Body of pancreas (tissue), 4 donors: ENCODE data around the gene ARPP21.

Source experiments
- POLR2A ChIP-seq, 3 donors: fragments of 450-650 bp; IDR thresholded peaks; one replicate each; pipeline ENCODE4 v1.6.1; 2016; ENCODE audit warnings: antibody characterized with exemption in 3 of 3, mild to moderate bottlenecking in 2 of 3
- TF ChIP-seq, protein P1 (sequence below), 7 experiments: fragments of 450-650 bp in 4 of 7; fragments of 200-600 bp in 3 of 7; sonication (generic) in 3 of 7; IDR thresholded peaks; one replicate each; pipeline ENCODE4 v1.5.1; 2016 to 2019; ENCODE audit warnings: antibody characterized with exemption in 7 of 7

DNA sequence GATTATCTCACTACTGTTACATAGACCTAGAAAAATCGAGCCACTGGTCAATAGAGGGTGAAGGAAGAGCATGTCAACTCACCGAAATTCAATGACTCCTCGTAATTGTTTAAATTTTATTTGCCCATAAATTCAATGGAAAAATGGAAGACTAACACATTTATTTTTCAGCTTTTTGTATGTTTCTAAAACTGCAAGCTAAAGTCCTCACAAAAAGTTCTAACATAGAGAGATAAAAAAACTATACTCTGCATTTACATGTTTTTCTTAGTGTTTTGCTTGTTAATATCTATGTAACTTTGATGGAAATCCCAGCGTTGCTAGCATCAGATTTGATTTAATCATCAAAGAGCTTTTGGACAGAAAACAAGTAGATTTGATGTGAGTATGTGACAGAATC is 6.8 kb downstream of the ARPP21 start:
- TF ChIP-seq, protein P1, sequence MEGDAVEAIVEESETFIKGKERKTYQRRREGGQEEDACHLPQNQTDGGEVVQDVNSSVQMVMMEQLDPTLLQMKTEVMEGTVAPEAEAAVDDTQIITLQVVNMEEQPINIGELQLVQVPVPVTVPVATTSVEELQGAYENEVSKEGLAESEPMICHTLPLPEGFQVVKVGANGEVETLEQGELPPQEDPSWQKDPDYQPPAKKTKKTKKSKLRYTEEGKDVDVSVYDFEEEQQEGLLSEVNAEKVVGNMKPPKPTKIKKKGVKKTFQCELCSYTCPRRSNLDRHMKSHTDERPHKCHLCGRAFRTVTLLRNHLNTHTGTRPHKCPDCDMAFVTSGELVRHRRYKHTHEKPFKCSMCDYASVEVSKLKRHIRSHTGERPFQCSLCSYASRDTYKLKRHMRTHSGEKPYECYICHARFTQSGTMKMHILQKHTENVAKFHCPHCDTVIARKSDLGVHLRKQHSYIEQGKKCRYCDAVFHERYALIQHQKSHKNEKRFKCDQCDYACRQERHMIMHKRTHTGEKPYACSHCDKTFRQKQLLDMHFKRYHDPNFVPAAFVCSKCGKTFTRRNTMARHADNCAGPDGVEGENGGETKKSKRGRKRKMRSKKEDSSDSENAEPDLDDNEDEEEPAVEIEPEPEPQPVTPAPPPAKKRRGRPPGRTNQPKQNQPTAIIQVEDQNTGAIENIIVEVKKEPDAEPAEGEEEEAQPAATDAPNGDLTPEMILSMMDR (IDR thresholded peaks at IDR 0.05) = no peak
- no peak for TF ChIP-seq POLR2A (IDR thresholded peaks at IDR 0.05)
